Kidney (tissue), 14 donors: ENCODE results near the gene RYK. TPM values are rescaled to one million over a fixed set of nuclear protein-coding genes. Genes with fewer than 3 reads are reported as not detected.

Source experiments
- DNase-seq, 5 donors: peaks; one replicate each; pipeline ENCODE4 v3.0.0-alpha.2; 2013 to 2020
- FAIRE-seq: peaks from 2 replicates; lab custom pipeline; 2012; peaks lifted over from hg19 to GRCh38; lab: Jason Lieb, UNC
- H3K27ac ChIP-seq, 2 donors: one replicate each; pipeline ENCODE4 v1.7.0; 2013; ENCODE audit warnings: low read depth in 2 of 2, low read length in 2 of 2, inconsistent platforms in 1 of 2
- H3K27me3 ChIP-seq: one replicate; pipeline ENCODE4 v1.7.1; 2013; ENCODE audit warnings: low read length, inconsistent platforms; ENCODE audit not compliant: control insufficient read depth, insufficient read depth
- H3K36me3 ChIP-seq, 3 donors: one replicate each; pipeline versions ENCODE4 v1.7.0 to v1.7.1; 2013; ENCODE audit warnings: low read length in 3 of 3, control low read depth in 1 of 3, inconsistent platforms in 1 of 3; ENCODE audit not compliant: insufficient read depth in 3 of 3, control insufficient read depth in 2 of 3
- H3K4me1 ChIP-seq, 3 donors: one replicate each; pipeline versions ENCODE4 v1.7.0 to v1.7.1; 2013; ENCODE audit warnings: low read length in 3 of 3, inconsistent platforms in 1 of 3, low read depth in 1 of 3; ENCODE audit not compliant: control insufficient read depth in 2 of 3, insufficient read depth in 2 of 3
- H3K4me3 ChIP-seq, 3 donors: one replicate each; pipeline versions ENCODE4 v1.7.0 to v1.8.1; 2013; ENCODE audit warnings: low read length in 3 of 3, control low read depth in 1 of 3, inconsistent platforms in 1 of 3
- H3K9ac ChIP-seq, 3 donors: one replicate each; pipeline versions ENCODE4 v1.7.0 to v1.7.1; 2013; ENCODE audit warnings: low read length in 3 of 3, control low read depth in 1 of 3, inconsistent platforms in 1 of 3
- H3K9me3 ChIP-seq, 3 donors: one replicate each; pipeline versions ENCODE4 v1.7.0 to v1.7.1; 2013; ENCODE audit warnings: low read length in 3 of 3, control low read depth in 1 of 3, inconsistent platforms in 1 of 3; ENCODE audit not compliant: control insufficient read depth in 2 of 3, insufficient read depth in 1 of 3
- CTCF ChIP-seq: IDR thresholded peaks from 3 replicates; pipeline ENCODE4 v1.5.1; 2012; ENCODE audit warnings: mild to moderate bottlenecking, moderate library complexity, borderline replicate concordance; ENCODE audit not compliant: insufficient read depth; ENCODE audit errors: extremely low read depth
- intact Hi-C: fragments of 100-400 bp; cut with DNase I; formaldehyde crosslinking; loops from one replicate; pipeline ENCODE4 v1.11.1; 2022
- polyA plus RNA-seq: library from polyadenylated mRNA; stranded (reverse); fragments of 350-450 nt; fragmentation: Illumina TruSeq; extraction: RNeasy Lipid Tissue Mini Kit (QIAGEN cat#74804); gene quantifications from one replicate; pipeline ENCODE4 v1.2.3, GENCODE V29; 2014; ENCODE audit warnings: low read depth, low replicate concordance; ENCODE audit not compliant: insufficient read depth
- total RNA-seq: library from RNA; stranded (reverse); fragmentation: NEBNext Ultra II Directional; extraction: Animal tissue kit (Norgen Biotek cat#: 25700); gene quantifications from one replicate; pipeline ENCODE4 v1.2.1, GENCODE V29; 2021
- donor health status: control.
- donor health status: control.
- donor health status: control.
- donor health status: control.
- donor health status: control.
- donor health status: DM: yes; HTN: yes; CAD: no.
- donor health status: Normal renal cell carcinoma (clear cell type).

RYK gene
- total and polyA plus RNA-seq, 2 donors from 2014 or later: 32.2 to 50.9 TPM

GRCh38 chr3:134214239-134214638 is 36.4 kb downstream of the RYK start:
- intact Hi-C loops: loop anchor here (10.0 kb wide), 2 partner anchors 91 to 261 kb away; no protein-coding TSS in a partner anchor
- Histone ChIP-seq H3K4me3 (no peak overlapping the region), H3K27ac (no peak overlapping the region), H3K4me1 (peaks cover 0 to 2% (median 0%) of the 10 kb centered on the region in 3 donors), H3K9me3 (no peaks in the 10 kb centered on the region), H3K27me3 (no peaks in the 10 kb centered on the region), H3K9ac (no peak overlapping the region), H3K36me3 (peaks cover 2 to 11% (median 9%) of the 10 kb centered on the region in 3 donors)
- TF ChIP-seq CTCF: no peak
- DNase-seq (no peak), FAIRE-seq (no peak)

- H3K4me3 ChIP-seq: no peak overlapping the region
- no peak overlapping the region for H3K9ac ChIP-seq
- DNase-seq (peak; percentile 85 to 91 (median 88)), FAIRE-seq (no peak)
- TF ChIP-seq CTCF: peak; percentile 90
- H3K27ac ChIP-seq: no peak overlapping the region
- intact Hi-C loops: loop anchor here (10.0 kb wide), 2 partner anchors 92 to 262 kb away; no protein-coding TSS in a partner anchor
- peaks cover 2 to 11% (median 11%) of the 10 kb centered on the region in 3 donors for H3K36me3 ChIP-seq
- H3K27me3 ChIP-seq: no peaks in the 10 kb centered on the region
- H3K4me1 ChIP-seq: no peaks in the 10 kb centered on the region
- H3K9me3 ChIP-seq: no peaks in the 10 kb centered on the region
These were observed 37.5 kb downstream of the RYK start for GRCh38 chr3:134212967-134213665.

- peak; percentile 60 for TF ChIP-seq CTCF
- FAIRE-seq: no peak
- intact Hi-C loops: loop anchor here (10.0 kb wide), 2 partner anchors 93 to 263 kb away; no protein-coding TSS in a partner anchor
- no peak overlapping the region for H3K9ac ChIP-seq
- H3K4me1 ChIP-seq: no peaks in the 10 kb centered on the region
- H3K9me3 ChIP-seq: no peaks in the 10 kb centered on the region
- no peak overlapping the region for H3K4me3 ChIP-seq
- no peaks in the 10 kb centered on the region for H3K27me3 ChIP-seq
- DNase-seq: peak in 4 of 5 donors; percentile 24 to 44 (median 40)
- no peak overlapping the region for H3K27ac ChIP-seq
- peaks cover 2 to 13% (median 8%) of the 10 kb centered on the region in 3 donors for H3K36me3 ChIP-seq
These were observed 38.9 kb downstream of the RYK start for GRCh38 chr3:134211797-134212196.
